CD4-positive, alpha-beta T cell treated with Interleukin-10 for 1 hour (primary cell): ENCODE measurements around the gene MRI1.
"Not testable (repeated sequence)": the region's sequence is repeated elsewhere in the genome, so short reads cannot be mapped to it uniquely, and the experiment has no call there.

Experiments used
- DNase-seq: peaks from one replicate; pipeline ENCODE4 v3.0.0-alpha.2; 2020

MRI1 gene

GRCh38 chr19:13764101-13764807 lies at the start of gene MRI1:
TSS of gene MRI1 (plus strand) at chr19:13764522. CDS start at chr19:13764589, 67 bp downstream.
- DNase-seq = peak; percentile 70

GRCh38 chr19:13717194-13717643 lies 47.1 kb upstream of the MRI1 start:
- DNase-seq = no peak

- DNase-seq = no peak
Measured at GRCh38 chr19:13718733-13719132, 45.6 kb upstream of the MRI1 start.

GRCh38 chr19:13722146-13722545 lies 42.2 kb upstream of the MRI1 start:
- DNase-seq = no peak

- no peak for DNase-seq
Measured at GRCh38 chr19:13723206-13723605, 41.1 kb upstream of the MRI1 start.

- DNase-seq = no peak
Measured at GRCh38 chr19:13726323-13726722, 38.0 kb upstream of the MRI1 start.

- DNase-seq = no peak
Measured at GRCh38 chr19:13727798-13728197, 36.5 kb upstream of the MRI1 start.

GRCh38 chr19:13729859-13730258 lies 34.5 kb upstream of the MRI1 start:
- no peak for DNase-seq

GRCh38 chr19:13731147-13731964 lies 33.0 kb upstream of the MRI1 start:
- DNase-seq = peak; percentile 94

- no peak for DNase-seq
Measured at GRCh38 chr19:13732337-13732736, 32.0 kb upstream of the MRI1 start.

GRCh38 chr19:13734751-13735150 lies 29.6 kb upstream of the MRI1 start:
- DNase-seq = no peak

GRCh38 chr19:13738073-13738472 lies 26.2 kb upstream of the MRI1 start:
- DNase-seq = no peak

GRCh38 chr19:13741893-13742292 lies 22.4 kb upstream of the MRI1 start:
- DNase-seq = no peak

- no peak for DNase-seq
Measured at GRCh38 chr19:13742756-13743155, 21.6 kb upstream of the MRI1 start.

- DNase-seq = no peak
Measured at GRCh38 chr19:13744174-13744573, 20.1 kb upstream of the MRI1 start.

- DNase-seq = no peak
Measured at GRCh38 chr19:13747098-13747453, 17.2 kb upstream of the MRI1 start.

GRCh38 chr19:13748169-13748828 lies 16.0 kb upstream of the MRI1 start:
- peak; percentile 14 for DNase-seq

GRCh38 chr19:13751436-13751835 lies 12.9 kb upstream of the MRI1 start:
- DNase-seq = no peak

- not testable (repeated sequence) for DNase-seq
Measured at GRCh38 chr19:13753622-13754021, 10.7 kb upstream of the MRI1 start.

- no peak for DNase-seq
Measured at GRCh38 chr19:13756210-13756609, 8.1 kb upstream of the MRI1 start.

- DNase-seq = no peak
Measured at GRCh38 chr19:13757805-13758772, 6.2 kb upstream of the MRI1 start.

- DNase-seq = no peak
Measured at GRCh38 chr19:13758795-13759194, 5.5 kb upstream of the MRI1 start.

GRCh38 chr19:13761423-13761822 lies 2.9 kb upstream of the MRI1 start:
- no peak for DNase-seq
